CD4-positive, alpha-beta T cell treated with Interleukin-17A for 1 hour (primary cell): ENCODE results near the gene PCDH15.

Experiments
- DNase-seq: peaks from one replicate; pipeline ENCODE4 v3.0.0-alpha.2; 2020

Gene PCDH15

DNA sequence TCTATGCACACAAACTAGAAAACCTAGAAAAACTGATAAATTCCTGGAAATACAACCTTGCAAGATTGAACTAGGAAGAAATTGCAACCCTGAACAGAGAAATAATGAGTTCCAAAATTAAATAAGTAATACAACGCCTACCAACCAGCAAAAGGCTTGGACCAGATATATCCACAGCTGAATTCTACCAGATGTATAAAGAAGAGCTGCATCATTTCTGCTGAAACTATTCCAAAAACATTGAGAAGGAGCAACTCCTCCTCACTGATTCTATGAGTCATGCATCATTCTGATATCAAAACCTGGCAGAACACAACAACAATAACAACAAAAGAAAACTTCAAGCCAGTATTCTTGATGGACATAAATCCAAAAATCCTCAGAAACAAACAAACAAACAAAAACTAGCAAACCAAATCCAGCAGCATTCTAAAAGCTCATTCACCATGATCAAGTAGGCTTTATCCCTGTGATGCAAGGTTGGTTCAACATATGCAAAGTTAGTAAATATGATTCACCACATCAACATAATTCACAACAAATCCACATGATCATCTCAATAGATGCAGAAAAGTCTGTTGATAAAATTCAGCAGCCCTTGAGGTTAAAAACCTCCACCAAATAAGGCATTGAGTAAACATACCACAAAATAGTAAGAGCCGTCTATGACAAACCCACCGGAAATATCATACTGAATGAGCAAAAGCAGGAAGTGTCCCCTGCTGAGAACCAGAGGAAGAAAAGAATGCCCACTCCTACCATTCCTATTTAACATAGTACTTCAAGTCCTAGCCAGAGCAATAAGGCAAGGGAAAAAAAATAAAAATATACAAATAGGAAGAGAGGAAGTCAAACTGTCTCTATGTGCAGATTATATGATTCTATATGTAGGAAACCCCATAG lies 98.2 kb downstream of the PCDH15 start:
- no peak for DNase-seq

DNA sequence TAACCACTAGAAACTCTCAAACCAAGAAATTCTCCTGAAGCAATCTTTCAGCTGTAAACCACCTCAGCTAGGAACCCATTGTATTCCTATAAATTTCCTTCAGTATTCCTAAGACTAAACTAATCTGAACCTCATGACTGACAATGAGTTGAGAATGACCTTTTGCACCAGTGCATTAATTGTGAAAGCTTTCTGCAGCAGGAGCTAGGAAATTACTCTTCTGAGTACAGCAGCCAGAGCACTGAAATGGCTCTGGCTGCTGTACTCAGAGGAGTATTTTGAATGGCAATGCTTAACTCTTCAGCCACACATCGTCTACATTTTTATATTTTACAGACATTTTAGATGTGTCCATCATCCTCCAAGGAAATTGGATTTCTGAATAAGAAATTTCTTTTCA lies 109.7 kb downstream of the PCDH15 start:
- DNase-seq, result no peak

DNA sequence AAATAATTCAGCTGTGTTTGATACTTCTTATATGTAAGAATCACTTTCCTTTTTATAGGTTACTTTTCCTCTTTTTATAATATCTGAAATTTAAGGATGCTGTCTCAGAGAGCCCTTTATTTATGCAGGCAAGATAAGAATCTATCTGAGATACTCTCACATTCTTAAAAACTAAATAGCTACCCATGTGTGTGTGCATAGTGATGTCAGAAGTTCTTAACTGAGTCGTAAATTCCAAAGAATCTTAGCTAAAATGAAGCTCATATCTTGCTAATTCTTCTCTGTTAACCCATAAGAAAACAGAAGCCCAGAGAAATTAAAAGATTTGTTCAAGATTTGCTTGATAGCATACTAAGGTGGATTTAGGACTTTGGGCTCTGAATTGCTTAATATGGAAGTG lies 118.5 kb downstream of the PCDH15 start:
- no peak for DNase-seq

DNA sequence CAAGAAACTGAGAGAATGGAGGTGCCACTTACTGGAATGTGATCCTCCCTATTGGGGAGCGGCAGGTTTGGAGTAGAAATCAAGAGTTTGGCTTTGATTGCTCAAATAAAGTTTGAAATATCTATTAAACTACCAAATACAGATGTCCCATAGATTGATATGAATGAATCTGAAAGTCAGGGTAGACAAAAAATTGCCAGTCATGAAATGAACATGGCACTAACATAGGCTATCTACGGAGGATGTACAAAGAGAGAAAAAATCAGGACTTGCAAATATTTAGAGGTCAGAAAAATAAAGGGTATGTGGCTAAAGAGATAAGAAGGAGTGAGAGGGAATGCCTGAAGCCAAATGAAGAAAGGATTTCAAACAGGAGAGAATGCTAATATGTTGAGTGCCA lies 119.9 kb downstream of the PCDH15 start:
- no peak for DNase-seq

DNA sequence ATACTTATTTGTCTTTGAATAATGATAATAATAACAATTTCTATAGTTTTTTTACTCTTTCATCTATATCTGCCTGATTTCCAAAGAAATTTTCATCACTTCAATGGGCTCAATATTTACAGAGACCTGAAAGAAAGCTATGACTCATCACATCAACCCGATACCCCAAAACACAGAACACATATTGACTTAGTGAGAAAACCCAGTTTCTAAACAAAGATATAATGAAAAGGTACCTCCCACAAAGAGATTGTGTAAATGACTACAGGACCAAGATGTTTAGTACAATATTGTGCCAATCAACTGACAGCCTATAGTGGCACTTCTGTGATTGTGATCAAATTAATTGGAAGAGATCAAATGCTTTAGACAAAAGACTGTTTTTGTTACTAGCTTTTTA lies 133.9 kb downstream of the PCDH15 start:
- no peak for DNase-seq

DNA sequence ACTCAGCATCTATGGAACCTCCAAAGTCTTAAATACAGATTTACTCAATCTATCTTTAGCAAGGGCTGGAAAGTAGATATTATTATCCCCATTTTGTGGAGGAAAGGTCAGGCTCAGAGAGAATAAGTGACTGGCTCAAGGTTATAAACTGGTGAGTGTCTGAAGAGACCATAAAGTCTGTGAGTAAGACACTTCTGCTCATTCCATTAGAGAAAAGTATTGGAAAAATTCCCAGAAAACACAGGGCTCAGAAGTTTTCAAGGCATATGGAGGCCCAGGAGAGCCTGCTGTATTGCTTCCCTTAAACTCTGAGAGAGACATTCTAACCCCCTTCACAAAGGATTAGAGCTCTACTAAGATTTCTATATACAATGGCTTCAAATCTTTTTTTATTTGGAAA lies 134.8 kb downstream of the PCDH15 start:
- DNase-seq, result no peak

DNA sequence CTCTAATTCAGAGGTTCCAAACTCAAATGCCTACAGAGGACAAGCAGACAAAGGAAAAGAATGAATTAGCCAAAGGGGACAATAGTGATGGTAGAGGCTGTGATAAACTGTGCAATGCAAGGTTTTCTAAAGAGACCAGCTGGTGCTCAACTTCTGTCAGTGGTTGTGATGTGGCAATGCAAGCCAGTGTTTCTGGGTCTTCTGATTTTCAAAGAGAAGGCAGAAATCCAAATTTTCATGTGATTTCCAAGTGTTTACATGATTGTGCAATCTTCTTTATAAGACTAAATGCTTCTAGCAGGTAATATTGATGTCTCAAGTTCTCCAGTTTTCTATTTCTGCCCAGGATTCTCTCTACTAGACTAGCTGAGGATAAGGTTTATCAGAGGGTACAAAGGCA lies 135.9 kb downstream of the PCDH15 start:
- DNase-seq, result no peak

DNA sequence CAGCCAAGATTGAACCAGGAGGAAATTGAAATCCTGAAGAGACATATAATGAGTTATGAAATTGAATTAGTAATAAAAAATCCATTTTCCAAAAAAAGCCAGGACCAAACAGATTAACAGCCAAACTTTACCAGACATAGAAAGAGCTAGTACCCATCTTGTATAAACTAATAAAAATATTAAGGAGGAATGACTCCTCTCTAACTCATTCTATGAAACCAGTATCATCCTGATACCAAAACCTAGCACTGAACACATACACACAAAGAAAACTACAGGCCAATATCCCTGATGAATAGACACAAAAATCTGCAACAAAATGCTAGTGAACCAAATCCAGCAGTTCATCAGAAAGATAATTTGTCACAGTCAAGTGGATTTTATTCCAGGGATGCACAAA lies 140.6 kb downstream of the PCDH15 start:
- DNase-seq, result no peak

DNA sequence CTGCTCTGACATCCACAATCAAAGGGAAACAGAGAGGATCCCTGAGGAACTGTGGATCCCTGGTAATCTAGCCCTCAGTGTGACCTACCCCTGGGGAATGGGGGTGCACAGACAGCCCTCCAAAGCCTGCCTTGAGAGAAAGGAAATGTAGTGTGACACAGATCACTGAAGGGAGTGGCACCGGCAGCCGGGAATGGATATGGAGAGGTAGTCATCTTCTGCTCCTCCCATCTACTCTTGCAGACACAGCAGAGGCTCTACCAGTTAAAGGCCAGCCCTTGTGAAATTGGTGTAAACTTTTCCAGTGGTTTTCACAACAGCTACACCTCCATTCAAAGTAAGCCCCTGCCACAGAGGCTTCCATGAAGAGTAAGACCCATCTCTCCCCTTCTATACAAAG lies 144.4 kb downstream of the PCDH15 start:
- no peak for DNase-seq

DNA sequence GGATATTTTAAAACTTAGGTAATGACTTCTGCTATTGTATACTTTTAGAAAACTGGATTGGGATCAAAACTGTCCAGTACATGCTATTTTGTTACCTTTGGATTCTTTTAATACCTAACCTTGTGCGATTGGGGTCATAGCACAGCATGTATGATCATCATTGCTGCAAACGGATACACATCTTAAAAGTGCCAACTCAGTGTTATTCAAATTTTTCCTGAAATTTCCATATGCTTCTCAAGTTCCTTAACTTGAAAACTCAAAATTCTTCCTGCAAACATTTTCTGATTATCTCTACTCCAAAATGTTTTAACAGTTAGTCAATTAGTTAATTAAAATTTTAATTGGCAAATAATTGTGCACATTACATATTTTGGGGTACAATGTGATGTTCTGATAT lies 147.5 kb downstream of the PCDH15 start:
- no peak for DNase-seq

DNA sequence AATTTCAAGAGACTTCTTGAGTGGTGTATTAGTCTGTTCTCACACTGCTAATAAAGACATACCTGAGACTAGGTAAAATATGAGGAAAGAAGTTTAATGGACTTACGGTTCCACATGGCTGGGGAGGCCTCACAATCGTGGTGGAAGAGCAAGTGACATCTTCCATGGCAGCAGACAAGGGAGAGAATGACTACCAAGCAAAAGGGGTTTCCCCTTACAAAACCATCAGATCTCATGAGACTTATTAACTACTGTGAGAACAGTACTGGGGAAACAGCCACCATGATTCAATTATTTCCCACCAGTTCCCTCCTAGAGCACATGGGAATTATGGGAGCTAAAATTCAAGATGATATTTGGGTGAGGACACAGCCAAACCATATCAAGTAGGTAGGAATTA lies 150.5 kb downstream of the PCDH15 start:
- DNase-seq, result no peak

DNA sequence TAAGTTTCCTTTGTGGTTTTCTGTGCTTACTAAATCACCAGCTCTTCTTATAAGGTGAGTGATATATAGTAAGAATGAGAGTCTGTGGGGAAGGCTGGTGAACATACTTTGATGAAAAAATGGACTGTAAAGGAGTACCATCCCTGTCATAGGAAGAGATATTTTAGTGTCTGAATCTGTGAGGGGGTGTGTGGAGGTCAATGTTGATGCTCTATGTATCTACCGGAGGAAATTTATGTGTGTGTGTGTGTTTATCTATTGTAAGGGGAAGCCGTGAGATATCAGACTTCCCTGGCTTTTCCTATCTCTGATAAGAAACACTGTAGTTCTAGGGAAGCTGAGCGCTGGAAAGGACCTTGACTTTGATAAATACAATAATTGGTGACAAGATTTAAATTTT lies 179.0 kb downstream of the PCDH15 start:
- DNase-seq, result no peak

DNA sequence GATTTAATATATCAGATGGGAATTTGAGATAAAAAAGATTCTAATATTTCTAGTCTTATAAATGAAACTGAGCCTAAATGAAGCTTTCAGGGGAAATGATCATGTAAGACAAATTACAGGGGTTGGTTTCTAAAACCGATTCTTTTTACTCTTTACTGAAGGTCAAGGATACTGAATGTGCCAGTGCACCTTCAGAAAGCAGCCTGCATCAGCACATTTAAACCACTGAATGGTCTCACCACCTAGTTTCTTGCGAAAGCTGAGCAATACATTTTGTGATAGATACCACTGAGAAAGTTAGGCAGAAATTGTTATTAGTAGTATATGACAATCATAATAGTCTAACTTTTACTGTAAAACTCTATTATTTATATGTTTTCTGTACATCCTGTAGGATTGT lies 180.7 kb downstream of the PCDH15 start:
- no peak for DNase-seq

DNA sequence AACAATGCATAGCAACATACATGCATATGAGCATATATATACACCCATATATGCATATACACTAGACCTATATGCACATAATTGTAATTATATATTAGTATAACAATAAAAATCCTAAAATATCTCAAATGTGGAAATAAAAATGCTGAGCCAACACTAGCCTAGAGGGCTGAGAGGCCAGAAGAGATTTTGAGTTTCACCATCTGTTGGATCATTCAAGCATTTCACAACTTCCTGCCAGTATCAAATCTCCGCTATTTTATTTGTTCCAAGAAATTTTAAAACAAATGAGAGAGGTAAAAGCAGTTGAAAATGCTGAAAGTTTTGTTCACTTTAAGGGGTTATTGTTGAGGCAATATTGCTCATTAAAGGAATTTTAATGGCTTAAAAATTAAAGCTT lies 187.0 kb downstream of the PCDH15 start:
- no peak for DNase-seq

DNA sequence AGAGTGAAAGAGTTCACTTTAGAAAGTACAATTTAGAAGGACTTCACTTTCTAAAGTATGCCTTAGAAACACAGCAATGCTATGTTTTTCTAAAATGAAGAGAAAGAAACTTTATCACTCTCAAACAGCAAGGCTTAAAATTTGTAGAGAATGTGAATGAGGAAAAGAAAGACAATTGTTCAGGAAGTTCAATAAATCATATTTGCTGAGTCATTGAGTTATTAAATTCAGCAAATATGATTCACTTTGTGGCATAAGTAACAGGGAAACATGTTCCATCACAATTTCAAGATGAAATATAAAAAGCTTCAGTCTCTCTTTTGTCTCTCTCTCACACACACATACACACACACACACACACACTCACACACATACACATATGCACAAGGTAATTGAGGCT lies 187.9 kb downstream of the PCDH15 start:
- DNase-seq, result no peak

DNA sequence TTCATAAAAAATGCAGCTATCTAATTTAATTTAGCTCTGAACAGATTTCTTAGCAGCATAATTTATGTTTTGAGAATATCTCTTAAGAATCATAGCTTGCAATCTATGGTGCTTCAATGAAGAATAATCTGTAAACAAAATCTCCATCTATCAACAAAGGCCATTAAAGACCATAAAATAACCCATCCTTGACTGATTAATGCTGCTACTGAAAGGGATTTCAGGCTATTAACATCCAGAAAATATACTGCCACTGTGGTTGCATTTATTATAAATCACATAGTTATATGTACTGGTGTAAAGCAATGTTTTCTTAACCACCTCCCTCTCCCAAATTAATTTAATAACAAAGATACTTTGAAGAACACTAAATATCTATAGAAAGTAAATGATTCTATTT lies 191.6 kb downstream of the PCDH15 start:
- DNase-seq, result no peak

DNA sequence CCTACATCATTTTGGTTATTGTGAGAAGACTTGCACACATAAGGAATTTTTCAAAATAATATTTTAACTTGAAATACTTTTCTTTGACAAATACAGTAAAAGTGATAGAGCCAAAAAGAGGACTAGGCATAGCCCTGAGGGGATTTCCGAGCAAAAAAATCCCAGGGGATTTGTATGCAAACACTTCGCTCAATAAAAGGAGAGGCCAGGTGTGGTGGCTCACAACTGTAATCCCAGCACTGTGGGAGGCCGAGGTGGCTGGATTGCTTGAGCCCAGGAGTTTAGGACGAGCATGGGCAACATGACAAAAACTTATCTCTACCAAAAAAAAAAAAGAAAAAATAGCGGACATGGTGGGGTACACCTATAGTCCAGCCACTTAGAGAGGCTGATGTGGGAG lies 193.0 kb downstream of the PCDH15 start:
- DNase-seq, result no peak

DNA sequence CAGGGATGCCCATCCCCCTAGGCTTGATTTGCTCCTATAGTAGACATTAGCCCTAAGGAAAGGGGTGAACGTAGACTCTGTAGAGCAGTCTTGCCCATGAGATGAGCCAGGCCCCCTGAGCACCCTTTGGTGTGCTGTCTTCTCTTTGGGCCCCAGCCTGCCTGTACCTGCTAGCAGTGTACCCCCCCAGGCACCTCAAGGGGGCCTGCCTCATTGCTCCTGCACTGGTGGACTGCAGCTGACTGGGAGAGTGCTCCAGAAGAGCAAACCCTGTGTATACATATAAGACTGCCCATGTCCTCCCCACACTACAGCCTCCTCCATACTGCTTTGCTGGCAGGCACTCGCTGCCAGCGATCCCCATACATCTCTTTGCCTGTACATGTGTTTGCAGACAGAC lies 206.7 kb downstream of the PCDH15 start:
- no peak for DNase-seq

DNA sequence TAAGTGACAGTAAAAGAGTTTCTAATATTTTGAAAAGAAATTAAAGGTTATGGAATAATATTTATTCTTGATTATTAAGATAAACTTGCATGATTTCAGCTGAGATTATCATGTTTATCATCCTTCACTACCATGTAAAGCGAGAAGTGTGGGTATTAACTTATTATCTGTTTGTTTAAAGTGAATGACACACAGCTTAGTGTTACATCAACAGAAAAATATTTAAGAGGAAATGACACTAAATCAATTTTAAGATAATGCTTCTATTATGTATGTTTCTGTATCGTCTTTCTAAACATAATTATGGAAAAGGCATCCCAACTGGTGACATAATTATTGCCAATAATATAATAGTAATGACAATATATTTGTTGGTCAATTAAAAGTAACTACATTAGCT lies 213.1 kb downstream of the PCDH15 start:
- DNase-seq, result no peak

DNA sequence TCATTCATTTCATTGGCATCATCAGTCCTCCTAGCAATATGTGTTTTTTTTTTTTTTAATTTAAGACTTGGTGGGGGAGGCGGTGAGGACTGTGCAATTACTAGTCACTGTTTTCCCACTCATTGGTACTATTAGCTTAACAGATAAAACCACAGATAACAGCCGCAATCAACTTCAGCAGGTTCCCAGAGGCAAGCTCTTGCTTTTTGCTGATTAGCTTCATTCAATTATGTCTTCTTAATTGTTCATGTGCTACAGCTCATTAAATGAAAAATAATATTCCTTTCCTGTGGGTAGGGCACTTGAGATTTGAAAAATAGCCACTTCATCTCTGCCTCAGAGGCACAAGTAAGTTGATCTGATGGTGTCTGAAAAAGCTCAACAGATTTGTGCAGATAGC lies 215.5 kb downstream of the PCDH15 start:
- DNase-seq, result no peak

DNA sequence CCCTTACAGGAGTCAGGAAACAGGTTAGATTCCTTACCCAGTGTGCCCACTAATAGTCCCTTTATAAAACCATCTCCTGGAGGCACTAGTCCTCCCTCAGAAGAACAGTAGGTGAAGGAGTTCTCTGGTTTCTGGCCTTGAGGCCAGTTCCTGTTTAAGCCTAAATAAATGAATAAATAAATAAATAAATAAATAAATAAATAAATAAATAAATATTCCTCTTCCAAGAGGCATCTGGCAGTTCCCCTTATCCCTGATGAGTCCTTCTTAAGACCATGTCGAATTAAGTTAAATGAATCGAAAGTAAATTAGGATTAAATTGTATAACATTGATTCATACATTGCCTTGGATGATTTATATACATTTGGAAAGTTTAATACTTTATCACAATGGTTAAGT lies 223.3 kb downstream of the PCDH15 start:
- no peak for DNase-seq

DNA sequence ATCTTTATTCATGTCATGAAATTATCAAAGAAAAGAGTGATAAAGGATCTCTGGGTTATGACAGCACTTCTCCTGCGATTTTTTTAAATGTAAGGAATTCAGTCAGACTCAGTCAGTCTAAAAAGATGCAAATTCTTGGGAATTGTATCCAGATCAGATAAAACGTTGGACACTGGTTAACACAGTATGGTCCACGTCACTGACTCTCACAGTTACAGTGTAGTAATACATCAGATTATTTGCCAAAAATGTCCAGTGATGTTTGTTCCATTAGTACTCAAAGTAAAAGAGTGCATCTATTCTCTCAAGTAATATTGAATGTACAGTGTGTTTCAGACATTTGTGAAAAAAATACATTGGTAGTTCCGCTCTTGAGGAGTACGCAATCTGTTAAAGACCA lies 224.5 kb downstream of the PCDH15 start:
- no peak for DNase-seq

DNA sequence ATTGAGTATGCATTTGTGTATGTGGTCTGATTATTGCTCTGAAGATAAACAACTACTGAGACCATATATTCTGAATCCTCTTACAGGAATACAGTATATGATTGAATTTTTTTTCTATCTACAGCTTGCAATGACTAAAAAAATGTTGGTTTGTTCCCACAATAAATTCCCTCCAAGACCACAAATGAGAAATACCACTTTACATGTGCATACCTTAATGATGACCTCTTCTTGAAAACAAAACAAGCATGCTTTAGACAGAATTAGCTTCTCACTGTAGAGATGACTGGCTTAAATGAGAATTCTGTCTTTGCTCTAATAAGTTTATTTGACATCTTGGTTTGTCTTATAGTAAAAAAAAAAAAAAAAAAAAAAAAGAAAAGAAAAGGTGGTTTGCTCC lies 241.5 kb downstream of the PCDH15 start:
- DNase-seq, result no peak

DNA sequence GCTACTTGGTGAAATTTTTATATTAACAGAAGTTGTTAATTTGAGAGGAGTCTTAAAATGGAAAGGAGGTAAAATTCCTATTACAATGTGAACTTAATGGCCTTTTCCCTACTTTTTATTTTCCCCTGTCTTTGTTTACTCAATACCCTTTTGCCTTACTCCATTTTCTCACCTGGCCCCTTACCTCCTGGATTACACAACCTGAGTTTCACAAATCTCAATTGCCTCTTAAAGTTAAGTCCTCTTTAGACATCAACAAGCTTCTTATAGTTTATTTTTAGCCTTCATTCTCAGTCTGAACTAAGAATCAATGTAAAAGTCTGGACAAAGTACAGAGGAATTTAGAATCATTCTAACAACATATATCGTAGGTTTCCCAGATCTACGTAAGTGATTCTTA lies 247.0 kb downstream of the PCDH15 start:
- no peak for DNase-seq

DNA sequence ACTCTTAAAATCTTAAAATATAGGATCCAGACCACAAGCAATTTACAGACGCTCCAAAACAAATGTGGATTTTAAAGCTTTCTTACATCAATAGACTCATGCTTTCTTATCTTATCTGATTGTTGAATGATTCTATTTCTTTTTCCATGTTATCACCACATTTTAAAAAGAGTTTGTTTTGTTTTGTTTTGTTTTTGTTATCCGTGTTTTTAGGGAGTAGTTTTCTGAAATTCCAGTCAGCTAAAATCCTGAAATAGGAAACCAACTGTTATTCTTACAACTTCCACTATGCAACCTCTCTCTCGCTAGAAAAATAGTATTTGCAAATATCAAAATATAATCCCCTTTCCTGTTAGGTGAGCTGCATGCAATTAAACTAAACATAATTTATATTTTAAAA lies 251.0 kb downstream of the PCDH15 start:
- no peak for DNase-seq
